NCI-H1436 (cell line): ENCODE data around the gene SLC8A2.

Experiments
- DNase-seq: peaks from one replicate; lab custom pipeline; 2025; lab: John Stamatoyannopoulos, UW

The SLC8A2 gene

DNA sequence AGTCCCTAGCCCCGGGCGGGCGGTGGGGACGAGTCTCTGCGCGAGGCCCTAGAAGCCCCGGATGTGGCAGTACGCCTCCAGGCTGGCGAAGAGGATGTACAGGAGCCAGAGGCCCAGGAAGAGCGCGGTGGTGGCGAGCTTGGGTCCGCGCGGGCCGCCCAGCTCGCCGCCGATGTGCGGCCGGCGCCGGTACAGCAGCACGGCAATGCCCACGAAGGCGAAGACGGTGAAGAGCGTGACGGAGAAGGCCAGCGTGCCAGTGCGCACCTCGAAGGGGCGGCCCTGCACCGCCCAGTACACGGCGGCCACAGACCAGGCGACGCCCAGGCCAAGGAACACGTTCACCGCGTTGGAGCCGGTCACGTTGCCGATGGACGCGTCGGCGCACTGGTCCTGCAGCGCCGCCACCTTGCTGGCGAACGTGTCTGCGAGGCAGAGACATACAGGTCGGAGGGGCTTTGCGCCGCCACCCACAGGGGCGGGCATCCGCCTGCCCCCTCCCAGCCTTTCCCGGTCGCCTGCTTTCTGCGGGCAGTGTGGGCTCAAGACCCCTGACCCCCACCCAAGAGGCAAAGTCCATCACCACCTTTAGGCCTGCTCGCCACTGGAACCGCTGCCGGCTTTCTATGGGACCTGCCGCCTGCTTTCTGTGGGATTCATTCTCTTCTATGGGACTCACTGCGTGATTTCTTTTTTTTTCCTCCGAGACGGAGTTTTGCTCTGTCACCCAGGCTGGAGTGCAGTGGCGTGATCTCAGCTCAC, 41.5 kb downstream of the SLC8A2 start:
- DNase-seq: no peak

DNA sequence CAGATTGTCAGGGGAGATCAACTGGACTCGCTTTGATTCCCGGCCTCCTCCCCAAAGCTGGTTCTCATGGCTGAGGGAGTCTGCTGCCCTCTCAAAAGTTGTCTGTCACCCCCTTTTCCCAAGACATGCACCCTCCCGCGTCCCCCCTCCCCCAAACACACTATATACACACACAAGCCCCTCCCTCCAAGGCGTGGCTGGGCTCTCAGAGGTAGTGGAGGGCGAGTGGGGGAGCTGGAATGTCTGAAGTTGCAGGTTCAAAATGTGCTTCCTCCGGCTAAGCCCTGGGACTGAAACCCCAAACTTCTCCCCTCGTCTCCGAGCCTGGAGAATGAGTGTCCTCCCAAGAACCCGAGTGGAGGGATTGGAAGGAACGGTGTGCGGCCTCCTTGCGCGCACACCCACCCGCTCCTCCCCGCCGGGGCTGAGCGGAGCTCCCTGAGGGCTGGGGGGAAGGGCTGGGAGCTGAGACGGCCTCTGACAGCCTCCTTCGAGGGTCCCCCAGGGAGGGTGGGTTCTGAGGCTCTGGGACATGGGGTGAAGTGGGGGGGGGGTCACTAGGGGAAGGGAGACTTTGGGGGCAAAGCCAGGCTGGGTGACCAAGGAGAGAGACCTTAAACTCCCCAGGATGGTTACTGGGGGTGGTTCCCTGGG, 42.4 kb downstream of the SLC8A2 start:
- DNase-seq: no peak

DNA sequence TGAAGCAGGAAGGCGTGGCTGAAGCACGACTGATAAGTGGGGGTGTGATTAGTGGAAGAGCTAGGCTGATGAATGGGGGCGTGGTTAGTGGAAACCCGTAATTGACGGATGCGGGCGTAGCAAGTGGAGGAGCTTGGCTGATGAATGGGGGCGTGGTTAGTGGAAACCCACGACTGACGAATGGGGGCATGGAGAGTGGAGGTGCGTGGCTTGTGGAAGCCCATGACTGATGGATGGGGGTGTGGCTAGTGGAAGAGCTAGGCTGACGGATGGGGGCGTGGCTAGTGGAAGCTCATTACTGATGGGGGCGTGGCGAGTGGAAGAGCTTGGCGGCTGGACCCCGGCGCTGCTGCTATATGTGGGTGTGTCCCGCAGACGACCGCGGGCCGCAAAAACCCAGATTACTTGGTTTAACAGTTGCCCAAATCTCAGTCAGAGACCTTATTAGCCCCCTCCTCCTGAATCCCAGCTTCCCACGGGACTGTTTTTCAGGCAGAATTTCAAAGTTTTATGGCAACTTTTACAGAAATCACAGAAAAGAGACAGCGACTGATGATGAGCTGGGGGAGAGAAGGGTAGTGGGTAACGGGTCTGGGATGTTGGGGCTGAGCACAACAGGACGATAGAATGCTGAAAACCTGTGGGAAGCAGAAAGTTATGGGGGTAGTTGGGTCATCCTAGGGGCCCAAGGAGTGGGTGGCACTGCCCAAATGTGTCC, 43.4 kb downstream of the SLC8A2 start:
- DNase-seq: peak; percentile 100

DNA sequence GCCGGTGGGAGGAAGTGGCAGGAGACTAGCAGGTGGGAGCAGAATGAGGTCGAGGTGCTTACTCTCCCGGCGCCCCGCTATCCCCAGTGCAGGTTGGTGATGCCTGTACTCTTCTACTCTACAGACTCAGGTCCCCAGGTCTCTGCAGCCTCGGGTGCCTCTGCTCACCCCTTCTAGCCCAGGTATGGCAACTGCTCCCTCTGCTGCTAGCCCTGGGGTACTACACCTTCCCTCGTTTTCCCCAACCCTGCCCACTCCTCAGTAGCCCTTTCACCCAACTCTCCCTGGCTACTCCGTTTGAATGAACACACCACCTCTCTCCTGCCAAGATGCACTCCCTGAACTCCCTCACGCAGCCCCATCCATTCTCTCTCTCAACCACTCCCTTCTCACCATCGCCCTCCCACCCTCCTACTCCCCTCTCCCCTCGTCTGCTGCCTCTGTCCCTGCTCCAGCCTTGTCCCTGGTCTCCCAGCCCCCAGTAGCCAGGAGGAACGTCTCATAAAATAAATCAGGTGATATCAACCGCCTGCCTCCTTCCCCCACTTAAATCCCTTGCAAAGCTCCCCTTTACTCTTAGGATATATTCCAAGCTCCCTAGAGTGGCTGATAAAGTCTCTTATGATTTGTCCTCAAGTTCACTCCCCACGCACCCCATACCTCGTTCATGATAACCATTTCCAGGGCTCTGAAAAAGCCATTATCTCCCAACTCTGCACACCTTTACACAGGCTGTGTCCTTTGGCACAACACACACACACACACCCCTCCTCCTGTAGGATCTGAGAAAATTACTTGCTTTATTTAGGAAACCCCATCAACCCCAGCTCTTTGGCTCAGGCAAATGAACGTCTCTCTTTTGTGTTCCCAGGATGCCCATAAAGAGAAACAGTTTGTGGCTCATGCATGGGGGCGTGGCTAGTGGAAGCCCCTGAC, 44.2 kb downstream of the SLC8A2 start:
- DNase-seq: peak; percentile 79

DNA sequence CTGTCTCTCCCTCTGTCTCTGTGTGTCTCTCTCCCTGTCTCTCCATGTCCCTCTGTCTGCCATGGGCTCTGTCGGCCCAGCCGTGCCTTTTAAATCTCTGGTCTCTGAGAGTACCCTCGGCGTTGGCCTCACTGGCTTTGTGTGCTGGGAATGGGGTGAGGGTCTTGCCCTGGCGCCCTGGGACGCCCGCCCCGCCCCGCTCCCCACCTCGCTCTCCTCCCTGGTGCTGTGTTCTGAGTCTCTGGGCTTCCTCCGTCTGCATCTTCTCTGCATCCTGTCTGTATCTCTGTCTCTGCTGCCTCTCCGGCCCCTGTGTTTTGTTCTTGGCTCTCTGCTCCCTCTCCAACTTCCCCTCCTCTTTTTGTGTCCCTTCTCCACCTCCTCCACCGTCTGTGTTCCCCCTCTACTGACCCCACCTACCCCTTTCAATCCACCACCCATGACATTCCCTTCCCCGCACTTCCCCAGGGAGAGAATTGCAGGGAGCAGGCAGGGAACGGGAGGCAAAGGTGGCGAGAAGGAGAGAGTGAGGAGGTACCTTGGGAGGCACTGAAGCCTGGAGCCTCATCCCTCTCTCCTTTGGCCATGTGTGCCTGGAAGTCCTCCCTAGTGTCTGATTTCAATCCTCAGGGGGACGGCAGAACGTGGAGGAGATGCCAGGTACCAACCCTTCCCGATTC, 48.4 kb downstream of the SLC8A2 start:
- DNase-seq: no peak

DNA sequence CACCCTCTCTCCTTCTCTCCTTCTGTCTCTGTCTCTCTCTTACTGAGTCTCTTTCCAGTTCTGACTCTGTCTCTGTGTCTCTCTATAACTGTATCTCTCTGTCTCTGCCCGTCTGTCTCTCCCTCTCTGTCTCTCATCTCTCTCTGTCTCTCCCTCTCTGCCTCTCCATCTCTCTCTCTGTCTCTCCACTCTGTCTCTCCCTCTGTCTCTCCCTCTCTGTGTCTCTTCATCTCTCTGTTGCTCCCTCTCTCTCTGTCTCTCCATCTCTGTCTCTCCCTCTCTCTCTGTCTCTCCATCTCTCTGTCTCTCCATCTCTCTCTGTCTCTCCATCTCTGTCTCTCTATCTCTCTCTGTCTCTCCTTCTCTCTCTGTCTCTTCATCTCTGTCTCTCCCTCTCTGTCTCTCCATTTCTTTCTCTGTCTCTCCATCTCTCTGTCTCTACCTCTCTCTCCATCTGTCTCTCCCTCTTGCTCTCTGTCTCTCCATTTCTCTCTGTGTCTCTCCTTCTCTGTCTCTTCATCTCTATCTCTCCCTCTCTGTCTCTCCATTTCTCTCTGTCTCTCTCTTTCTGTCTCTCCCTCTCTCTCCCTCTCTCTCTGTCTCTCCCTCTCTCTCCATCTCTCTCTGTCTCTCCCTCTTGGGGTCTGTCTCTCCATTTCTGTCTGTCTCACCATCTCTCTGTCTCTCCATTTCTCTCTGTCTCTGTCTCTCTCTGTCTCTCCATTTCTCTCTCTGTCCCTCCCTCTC, 49.1 kb downstream of the SLC8A2 start:
- DNase-seq: no peak

DNA sequence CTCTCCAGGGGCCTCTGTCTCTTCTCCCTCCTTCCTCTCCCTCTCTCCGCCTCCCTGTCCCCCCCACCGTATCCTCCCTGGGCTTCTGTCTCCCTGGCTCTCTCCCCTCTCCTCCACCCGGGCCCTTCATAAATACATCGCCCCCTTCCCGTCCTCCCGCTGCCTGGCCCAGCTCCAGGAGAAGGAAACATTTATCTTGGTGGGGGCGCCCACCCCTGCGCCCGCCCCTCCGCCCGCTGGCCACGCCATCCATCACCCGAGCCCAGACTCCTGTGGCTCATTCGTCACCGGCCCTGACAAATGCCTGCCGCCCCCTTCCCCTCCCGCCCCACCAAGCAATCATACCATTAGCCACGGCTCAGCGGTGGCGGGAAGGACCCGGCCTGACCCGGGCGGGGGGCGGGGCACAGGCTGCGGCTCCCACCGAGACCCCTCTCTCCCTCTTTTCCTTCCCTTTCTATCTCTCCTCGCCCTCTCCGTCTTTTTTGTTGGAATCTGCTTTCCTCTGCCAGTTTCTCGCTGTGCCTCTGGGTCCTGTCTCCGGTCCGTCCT, 49.8 kb downstream of the SLC8A2 start:
- DNase-seq: peak; percentile 63

DNA sequence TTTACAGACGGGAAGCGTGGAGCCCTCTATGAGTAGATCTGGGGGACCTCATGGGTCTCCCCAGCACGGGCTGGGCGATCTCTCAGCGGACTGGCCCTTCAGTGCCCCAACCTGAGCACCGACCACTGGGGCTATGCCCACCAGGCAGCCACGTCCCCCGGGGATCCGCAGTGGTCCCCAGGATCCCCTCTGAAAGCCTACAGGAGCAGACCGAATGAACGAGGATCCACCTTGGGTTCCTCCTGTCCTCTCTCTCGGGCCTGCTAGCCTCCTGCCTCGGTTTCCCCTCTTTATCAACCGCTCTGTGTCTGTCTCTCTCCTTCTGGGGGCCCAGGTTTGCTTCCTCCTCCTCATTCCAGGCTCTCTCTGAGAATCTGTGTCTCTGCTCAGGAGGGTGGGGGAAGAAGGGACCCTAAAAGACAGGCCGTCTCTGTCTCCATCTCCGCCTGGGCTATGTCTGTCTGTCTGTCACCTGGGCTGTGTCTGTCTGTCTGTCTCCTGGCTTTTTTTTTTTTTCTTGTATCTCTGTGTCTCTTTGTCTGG, 50.4 kb downstream of the SLC8A2 start:
- no peak for DNase-seq

DNA sequence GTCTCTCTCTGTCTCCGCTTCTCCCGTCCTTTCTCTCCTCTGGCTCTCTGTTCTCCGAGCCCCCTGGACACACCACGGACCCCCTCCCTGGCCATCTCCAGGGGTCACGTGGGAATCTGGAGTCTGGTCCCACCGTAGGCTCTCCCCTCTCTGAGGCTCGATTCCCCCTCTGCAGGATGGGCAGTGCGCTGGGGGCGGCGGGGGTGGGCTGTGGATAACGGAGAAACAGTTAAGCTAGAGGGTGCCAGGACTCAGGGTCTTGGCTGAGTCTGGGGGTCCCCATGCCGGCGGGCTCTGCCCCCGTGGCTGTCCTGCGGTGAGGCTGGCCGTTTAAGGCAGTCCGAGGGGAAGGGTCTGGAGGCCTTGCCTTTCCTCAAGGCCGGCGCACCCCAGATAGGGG, 51.9 kb downstream of the SLC8A2 start:
- no peak for DNase-seq

DNA sequence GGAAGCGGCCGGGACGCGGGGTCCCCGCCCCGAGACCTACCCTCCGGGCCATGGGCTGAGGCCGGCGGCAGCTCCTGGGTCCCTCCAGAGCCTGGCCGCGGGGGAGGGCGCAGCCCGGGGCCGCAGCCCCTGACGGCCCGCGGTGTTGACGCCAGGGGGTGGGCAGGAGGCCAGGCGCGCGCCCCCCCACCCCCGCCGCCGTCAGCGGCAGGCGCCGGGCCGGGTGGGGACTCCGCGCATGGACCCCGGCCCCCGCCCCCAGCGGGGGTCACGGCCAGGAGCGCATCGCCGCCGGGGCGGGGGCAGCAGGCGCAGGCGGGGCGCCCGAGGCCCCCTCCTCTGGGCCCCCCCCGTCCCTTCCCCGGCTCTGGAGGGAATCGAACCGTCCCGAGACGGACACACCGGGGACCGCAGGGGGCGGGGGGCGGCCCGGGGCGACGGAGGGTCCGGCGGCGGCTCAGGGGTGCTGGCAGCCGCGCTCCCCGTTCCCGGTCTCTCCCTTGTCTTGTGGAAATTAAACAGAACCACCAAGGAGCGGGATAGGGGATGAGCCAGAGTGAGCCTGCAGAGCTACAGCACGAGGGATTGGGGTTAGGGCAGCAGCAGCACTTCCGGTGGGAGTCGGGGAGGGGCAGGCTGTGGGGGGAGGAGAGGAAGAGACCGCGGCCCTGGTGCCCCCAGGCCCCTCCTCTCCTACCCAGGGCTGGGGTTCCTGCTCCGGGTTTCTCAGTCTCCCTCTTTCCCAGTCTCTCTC, 52.5 kb downstream of the SLC8A2 start, which contains the start of gene MEIS3:
Gene MEIS3, minus strand, starts transcription at position 498 of the 754 bp plus-strand sequence. Its CDS starts 446 bp downstream, at position 52.
- no peak for DNase-seq

DNA sequence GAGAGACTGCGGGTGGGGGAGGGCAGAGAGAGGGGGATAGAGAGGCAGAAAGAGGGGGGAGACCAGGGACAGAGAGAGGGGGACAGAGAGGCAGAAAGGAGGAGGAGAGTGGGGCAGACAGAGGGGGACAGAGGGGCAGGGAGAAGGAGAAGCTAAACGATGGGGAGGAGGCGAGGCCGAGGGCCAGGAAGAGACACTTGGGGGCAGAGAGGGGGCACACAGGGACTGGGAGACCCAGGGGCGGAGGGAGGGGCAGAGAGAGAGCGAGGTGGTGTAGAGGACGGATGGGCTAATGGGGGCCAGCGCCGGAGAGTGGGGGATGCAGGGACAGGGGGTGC, 53.0 kb downstream of the SLC8A2 start:
- DNase-seq: no peak

DNA sequence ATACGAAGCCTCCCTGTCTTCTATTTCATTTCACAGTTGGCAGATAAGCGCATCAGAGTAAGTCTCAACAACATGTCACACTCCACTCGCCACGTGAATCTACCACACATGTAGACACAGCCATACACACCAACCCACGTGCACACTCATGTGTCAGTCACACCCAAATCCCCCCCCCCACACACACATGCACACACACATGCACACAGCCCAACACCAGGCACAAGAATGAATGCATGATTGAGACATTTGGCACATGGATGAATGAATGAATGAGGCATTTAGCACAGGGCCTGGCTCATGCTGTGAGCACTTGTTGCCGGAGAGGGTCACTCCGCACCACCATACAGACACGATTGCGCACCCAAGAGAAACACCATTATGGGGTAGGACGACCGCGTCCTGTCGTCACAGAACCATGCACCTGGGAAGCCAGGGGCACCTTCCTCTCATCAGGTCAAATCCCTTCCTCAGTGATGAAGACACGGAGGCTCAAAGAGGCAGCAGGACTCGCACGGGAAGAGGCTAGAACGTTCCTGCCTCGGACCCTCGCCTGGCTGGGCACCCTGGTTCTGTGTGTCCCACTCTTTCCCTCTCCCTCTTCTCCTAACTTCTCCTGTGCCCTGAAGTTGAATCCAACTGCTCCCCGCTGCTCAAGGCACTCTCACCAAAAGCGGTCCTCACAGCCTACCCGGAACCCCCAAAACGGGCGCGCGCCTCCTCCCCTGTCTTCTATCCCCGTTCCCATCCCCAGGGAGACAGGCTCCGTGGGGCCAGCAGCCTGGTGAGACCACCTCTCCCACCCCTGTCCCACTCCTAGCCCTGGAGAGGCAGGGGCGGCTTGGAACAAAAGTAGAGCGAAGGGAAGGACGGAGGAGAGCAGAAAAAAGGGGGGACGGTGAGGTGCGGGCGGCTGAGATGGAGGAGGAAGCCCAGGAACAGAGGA, 53.7 kb downstream of the SLC8A2 start:
- DNase-seq: no peak

DNA sequence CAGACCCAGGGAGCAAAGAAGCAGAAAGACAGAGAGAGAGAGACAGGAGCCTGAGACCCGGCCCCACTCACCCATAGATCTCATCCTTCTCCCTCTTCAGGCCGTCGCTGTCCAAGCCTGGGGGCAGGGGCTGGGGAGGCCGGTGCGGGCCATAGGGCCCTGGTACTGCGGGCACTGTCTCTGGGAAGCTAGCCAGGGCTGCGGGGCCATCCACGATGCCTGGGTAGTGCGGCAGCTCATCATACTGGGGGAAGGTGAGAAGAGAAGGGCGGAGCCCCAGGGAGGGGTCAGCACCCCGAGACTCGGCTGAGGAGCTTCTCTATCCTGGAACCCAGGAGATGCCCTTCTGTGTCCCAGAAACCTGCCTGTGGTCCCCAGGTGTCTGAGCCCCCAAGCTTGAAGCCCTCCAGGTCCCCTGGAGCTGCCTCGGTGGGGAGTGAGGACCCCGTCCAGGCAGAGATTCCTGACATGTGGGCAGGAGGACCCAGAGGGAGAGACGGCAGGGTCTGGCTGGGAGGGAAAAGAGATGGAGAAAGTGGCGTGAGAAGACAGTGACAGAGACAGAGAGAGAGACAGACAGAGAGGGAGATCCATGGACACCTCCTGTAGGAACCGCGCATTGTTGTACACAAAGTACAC, 54.5 kb downstream of the SLC8A2 start:
- no peak for DNase-seq

DNA sequence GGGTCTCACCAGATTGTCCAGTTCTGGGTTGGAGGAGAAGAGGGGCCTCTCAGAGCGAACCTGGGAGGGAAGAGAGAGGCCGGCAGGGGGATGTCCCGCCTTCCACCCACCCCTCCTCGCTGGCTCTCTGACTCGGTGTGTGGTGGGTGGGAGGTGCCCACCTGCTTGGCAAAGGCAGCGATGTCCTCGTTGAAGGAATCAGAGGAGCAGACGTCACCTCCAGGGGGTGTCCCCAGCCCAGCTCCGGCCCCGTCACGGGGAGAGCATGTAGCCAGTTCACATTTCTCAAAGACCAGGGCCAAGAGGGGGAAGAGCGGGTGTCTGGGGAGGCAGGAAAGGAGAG, 55.1 kb downstream of the SLC8A2 start:
- no peak for DNase-seq

DNA sequence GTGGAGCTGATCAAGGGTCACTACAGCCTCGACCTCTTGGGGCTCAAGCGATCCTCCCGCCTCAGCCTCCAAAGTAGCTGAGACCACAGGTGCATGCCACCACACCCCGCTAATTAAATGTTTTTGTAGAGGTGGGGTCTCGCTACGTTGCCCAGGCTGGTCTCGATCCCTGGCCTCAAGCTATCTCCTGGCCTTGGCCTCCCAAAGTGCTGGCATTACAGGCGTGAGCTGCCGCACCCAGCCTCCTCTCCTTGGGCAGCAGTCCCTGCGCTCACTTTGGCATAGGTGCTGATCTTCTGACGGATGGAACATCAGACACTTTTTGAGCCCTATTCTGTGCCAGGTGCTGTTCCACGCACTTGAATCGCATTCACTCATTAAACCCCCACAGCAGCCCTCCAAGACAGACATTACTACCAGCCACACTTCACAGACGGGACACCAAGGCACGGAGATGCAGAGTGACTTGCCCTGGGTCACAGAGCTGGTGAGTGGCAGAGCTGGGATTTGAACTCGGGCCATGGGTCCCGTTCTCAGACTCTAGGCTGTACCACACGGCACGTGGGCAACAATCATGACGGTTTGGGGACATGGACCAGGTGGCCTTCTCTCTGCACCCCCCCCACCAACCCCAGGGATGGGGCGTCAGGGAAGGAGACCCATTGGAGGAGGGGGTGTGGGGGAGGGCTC, 55.6 kb downstream of the SLC8A2 start:
- no peak for DNase-seq

DNA sequence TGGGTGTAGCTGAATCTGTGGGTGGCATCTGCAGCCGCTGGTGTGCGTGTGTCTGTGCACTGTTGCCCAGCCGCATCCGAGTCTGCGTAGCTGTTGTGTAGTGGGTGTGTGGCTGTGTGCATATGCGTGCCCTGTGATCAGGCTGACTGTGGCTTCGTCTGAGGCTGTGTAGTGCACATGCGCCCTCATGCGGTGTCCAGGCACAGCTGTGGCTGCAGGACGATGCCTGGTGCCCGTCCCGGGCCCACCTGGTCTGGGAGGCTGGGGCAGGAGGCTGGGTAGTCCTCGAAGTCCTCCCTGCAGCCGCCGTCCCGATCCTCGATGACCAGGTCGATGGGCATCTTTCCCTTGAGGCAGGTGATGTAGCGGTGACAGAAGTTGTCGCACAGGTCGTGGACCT, 57.2 kb downstream of the SLC8A2 start:
- DNase-seq: no peak

DNA sequence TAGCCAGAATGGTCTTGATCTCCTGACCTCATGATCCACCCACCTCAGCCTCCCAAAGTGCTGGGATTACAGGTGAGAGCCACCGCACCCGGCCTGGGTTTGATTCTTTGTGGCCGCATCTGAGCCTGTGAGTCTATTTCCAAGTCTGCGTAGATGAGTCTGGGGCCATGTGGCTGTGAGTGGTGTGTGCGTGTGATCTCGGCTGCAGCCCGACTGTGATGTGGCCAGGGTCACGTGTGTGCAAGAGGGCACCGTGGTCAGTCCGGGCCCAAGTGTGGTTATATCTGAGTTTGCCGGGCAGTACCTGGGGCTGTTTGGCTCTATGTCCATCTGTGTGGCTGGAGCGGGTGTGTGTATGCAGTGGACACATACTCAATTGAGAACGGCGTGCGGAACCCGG, 57.8 kb downstream of the SLC8A2 start:
- no peak for DNase-seq
